Stimulated activated CD4-positive, alpha-beta T cell treated with anti-CD3 and anti-CD28 coated beads, Interleukin-1b, Interleukin-23, amount 100 ng/mL, for 48 hours (primary cell): Measurements from ENCODE around the gene KRT80.

Experiments used
- DNase-seq: peaks from one replicate; pipeline ENCODE4 v3.0.0-alpha.2; 2020

KRT80 gene

GRCh38 chr12:52126605-52127578 lies 64.9 kb downstream of the KRT80 start:
- no peak for DNase-seq

- no peak for DNase-seq
Measured at GRCh38 chr12:52126050-52126604, 65.7 kb downstream of the KRT80 start.

- DNase-seq, result no peak
Measured at GRCh38 chr12:52125476-52125900, 66.3 kb downstream of the KRT80 start.

- no peak for DNase-seq
Measured at GRCh38 chr12:52123487-52124186, 68.2 kb downstream of the KRT80 start.

- DNase-seq, result no peak
Measured at GRCh38 chr12:52122904-52123303, 68.9 kb downstream of the KRT80 start.

GRCh38 chr12:52122540-52122871 lies 69.3 kb downstream of the KRT80 start:
- DNase-seq, result no peak

GRCh38 chr12:52121824-52122539 lies 69.8 kb downstream of the KRT80 start:
- peak; percentile 70 for DNase-seq

GRCh38 chr12:52120951-52121823 lies 70.6 kb downstream of the KRT80 start:
- no peak for DNase-seq

- peak; percentile 41 for DNase-seq
Measured at GRCh38 chr12:52119398-52120254, 72.2 kb downstream of the KRT80 start.
